ENCODE measurements around the gene SLAMF9.

The SLAMF9 gene

DNA sequence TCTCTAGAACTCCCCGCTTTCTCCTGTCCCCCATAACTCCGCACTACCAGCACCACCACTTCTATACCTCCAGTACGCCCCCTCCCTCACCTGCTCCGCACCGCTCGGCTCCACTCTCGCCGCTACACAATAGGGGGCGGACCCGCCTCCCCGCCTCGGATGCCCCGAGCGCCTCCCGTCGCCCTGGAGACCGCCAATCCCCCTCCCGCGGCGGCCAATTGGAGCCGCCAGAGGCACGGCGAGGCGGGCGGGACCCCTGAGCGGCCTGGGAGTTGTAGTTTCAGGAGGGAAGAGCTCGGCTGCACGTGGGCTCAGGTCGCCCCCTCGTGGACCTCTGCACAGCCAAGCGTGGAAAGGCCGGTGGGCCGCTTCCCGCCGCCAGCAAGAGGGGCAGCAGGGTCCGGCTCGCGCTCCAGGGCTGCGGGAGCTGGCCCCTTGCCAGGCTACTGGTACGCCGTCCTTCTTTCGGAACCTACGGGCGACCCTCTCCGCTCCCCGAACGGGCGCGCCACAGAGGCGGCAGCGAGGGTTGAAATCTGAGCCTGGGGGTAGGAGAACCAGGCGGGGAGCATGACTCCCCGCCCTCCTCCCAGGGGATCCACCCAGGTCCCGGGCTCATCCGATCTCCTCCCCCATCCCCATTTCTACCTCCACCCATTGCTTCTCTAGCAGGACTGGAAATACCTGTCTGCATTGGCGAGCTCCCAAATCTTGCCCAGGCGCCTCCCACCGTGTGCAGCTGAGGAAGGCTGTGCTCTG lies 8.4 kb downstream of the SLAMF9 start, which contains the start of gene IGSF9:
TSS of gene IGSF9 (minus strand) at position 131 of the 759 bp plus-strand sequence. CDS start 2,159 bp downstream, outside the sequence.
- DNase-seq = peak; percentile 81 to 84

DNA sequence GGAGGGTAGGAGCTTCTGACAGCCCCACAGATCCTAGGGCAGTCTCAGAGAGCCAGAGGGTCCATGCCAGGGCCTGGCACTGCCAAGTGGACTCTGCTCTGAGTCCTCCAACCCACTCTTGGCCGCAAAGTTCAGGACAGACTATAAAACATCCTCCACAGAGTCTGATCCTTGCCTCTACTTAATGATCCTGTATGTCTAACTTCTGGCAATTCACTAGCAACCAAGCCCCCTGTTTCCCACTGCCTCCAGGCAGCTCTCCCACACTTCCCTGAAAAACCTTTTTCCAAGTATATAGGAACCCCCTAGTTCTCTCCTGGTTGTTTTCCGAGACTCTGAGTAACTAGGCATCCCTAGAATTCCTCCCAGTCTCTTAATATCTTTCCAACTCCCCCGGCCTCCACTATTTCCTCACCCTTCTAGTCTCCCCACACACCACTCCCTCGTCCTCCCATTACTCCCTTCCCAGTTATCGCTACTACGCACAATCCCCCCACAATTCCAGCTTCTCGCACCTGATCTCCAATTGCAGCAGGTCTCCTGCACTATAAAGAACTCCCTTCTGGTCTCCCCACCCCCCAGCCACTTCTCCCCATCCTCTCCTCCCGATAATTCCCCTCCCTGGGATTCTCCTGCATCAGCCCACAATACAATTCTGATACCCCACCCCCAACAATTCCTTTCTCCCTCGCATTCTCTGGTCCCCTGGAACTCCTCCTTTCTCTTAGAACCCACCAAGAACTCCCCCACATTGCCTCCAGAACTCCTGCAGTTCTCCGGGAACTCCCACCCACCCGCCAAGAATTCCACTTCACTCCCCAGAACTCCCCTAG lies 9.2 kb downstream of the SLAMF9 start:
- no peak for DNase-seq

DNA sequence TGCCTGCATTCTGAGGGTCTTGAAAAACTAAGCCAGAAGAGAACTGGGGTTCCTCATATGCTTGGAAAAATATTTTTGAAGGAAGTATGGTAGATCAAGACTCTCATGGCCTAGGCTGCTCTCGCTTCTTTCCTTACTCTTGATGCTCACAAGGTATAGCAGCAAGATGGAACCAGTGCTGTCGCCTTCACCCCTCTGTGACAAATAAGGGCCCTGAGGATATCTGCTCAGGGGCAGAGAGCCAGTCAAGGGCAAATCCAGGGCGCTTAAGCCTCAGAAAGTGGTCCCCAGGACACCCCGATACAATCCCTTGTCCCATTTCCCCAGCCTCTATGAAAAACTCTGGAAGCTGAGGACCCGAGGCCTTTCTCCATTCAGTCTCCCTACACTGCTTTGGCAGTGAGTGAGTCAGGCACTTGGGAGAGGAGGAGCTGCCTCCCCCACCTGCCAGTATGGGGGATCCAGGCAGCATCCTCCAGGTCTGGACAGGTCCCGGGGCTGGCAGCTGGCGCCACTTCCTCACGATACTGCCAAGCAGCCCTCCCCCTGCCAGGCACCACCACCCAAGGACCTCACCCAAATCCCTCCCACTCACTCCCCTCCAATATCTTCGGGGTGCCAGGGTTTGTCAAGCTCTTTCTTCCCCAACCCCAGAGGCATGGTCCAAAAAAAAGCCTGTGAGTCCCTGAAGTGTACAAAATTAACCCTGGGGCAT lies 10.0 kb downstream of the SLAMF9 start:
- no peak for DNase-seq

GRCh38 chr1:159943278-159943640 lies 10.8 kb downstream of the SLAMF9 start:
- no peak for DNase-seq

GRCh38 chr1:159942632-159943277 lies 11.3 kb downstream of the SLAMF9 start:
- DNase-seq = no peak

GRCh38 chr1:159941591-159942560 lies 12.2 kb downstream of the SLAMF9 start:
- DNase-seq = no peak

DNA sequence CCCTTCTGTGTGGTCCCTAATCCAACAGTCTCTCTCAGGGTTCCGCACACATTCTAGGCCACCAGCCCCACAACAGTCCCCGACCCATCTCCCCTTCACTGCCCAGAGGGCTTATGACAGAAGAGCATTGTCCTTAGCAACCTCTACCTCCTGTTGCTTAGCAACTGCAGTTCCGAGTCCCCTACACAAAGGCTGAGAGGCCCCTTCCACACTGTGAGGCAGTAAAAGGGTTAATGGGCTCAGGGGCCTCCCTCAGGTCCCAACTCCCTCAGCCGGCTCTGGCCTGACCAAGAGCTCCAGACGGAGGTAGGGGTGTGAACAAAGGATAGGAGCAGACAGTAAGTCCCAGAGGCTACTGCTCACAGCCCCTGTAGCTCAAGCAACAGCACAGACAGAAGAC lies 12.9 kb downstream of the SLAMF9 start:
- no peak for DNase-seq

- DNase-seq = no peak
Measured at GRCh38 chr1:159940006-159940620, 13.9 kb downstream of the SLAMF9 start.

DNA sequence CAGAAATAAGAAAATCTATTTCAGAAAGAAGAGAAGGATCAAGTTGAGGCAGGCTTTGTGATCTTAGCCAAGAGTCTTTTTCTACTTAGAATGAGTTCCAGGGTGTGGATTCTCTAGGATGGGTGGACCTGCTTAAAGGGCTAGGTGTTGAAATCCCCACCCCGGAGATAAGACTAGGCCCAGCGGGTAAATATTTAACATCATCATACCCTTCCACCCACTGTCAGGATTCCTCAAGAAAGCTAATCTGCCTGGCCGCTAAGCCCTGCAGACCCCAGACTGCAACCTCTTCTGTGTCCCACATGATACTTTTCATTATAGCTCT lies 14.4 kb downstream of the SLAMF9 start:
- no peak for DNase-seq

DNA sequence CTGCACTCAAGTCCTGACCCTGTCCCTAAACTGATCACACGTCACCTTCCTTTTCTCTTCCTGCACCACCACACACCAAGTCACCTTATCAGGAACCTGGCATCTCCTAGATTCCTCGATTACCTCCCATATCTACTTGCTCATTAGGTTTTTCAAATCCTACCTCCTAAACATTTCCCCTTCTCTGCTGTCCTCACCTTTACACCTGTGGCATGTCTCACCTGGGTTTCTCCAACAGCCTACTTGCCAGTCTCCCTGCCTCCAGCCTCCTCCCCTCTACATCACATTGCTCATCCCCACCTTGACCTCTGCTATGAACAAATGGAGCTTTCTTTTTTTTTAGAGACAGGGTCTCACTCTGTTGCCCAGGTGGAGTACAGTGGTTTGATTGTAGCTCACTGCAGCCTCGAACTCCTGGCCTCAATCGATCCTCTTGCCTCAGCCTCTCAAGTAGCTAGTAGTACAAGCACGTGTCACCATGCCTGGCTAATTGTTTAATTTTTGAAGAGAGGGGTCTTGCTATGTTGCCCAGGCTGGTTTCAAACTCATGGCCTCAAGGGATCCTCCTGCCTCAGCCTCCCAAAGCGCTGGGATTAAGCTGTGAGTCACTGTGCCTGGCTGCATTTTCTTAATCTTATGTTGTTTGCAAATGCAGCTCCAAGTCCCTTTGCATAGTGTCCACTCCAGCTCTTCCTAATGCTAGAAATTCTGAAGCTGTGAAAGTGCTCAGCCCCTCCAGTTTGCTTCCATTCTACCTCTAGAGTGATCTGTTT lies 14.9 kb downstream of the SLAMF9 start:
- no peak for DNase-seq

GRCh38 chr1:159938211-159938852 lies 15.7 kb downstream of the SLAMF9 start:
- DNase-seq = no peak

- no peak for DNase-seq
Measured at GRCh38 chr1:159937054-159937750, 16.8 kb downstream of the SLAMF9 start.

- peak; percentile 76 to 81 for DNase-seq
Measured at GRCh38 chr1:159936273-159936904, 17.6 kb downstream of the SLAMF9 start.

DNA sequence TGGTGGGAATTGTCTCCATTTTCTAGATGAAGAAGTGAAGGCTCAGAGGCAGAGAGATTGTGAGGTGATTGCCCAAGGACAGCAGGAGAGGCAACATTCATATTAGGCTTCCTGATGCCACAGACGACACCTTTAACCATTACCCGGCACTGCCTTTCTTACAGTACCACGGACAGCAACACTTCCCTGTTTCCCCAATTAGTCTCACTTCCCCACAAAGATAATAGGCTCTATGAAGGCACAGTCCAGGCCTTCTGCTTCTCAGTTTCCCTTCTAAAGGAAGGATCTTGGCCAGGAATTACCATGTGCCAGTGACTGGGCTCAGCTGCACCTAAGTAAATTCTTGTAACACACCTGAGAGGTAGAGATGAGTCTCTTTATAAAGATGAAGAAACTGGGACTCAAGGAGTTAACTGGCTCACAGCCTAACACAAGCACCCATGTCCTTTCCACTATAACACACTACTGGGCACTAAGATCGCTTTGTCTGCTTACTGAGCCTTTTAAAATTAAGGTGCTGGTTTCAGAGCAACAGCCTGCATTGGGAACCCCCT lies 18.2 kb downstream of the SLAMF9 start:
- no peak for DNase-seq

DNA sequence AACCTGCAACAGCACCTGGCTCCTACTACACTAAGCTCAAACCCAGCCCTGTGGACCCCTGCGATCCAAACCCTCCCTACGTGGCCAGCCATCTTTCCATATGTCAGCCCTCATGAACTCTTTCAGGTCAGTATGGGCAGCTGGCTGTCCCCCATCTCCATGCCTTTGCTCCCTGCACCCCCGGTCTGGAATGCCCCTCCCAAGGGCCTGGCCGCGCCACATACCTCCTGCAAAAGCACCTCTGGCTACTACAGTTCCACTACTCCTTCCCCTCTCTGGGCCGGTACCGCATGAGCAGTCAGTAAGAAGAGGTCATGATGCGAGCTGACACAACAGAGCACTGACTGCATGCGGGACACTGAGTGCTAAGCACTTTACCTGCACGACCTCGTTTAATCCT lies 18.7 kb downstream of the SLAMF9 start:
- no peak for DNase-seq

GRCh38 chr1:159934136-159935039 lies 19.6 kb downstream of the SLAMF9 start:
- no peak for DNase-seq

GRCh38 chr1:159933347-159933746 lies 20.7 kb downstream of the SLAMF9 start:
- DNase-seq = no peak

Measured in CD4-positive, alpha-beta T cell treated with Interleukin-4 for 1 hour (primary cell).